Measurements from ENCODE around the gene ISCA1.

DNA sequence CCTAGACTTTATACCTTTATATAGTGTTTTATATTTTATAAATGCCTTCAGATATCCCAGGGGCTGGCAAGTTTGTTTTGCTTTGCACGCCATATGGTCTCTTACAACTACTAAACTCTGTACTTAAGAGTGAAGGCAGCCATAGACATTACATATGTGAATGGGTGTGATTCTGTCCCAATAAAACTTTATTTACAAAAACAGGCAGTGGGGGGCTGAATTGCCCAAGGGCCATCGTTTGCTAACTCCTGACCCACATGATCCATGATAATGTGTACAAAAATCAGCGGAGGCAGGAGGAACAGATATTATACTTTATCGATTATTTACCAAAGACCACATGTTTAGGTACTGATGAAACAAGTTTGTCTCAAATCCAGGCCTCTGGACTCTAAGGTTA is 35.8 kb upstream of the ISCA1 start:
- no peak for TF ChIP-seq MAX (IDR thresholded peaks at IDR 0.05; ENCODE audit: insufficient read depth, insufficient read length)
- TF ChIP-seq, protein P1, sequence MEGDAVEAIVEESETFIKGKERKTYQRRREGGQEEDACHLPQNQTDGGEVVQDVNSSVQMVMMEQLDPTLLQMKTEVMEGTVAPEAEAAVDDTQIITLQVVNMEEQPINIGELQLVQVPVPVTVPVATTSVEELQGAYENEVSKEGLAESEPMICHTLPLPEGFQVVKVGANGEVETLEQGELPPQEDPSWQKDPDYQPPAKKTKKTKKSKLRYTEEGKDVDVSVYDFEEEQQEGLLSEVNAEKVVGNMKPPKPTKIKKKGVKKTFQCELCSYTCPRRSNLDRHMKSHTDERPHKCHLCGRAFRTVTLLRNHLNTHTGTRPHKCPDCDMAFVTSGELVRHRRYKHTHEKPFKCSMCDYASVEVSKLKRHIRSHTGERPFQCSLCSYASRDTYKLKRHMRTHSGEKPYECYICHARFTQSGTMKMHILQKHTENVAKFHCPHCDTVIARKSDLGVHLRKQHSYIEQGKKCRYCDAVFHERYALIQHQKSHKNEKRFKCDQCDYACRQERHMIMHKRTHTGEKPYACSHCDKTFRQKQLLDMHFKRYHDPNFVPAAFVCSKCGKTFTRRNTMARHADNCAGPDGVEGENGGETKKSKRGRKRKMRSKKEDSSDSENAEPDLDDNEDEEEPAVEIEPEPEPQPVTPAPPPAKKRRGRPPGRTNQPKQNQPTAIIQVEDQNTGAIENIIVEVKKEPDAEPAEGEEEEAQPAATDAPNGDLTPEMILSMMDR (IDR thresholded peaks at IDR 0.05; ENCODE audit: extremely low read depth in 1 of 2, insufficient read depth in 1 of 2, low read depth in 1 of 2, low read length in 2 of 2), result no peak
- no peak for TF ChIP-seq MYC (IDR thresholded peaks at IDR 0.05; ENCODE audit: low read depth, low read length)
